Spleen (tissue), 7 donors: ENCODE measurements around the gene CEP162.

Experiments used
- POLR2A ChIP-seq, 3 donors: fragments of 450-650 bp; IDR thresholded peaks; one replicate each; pipeline ENCODE4 v1.5.1; 2017; ENCODE audit warnings: antibody characterized with exemption in 3 of 3, mild to moderate bottlenecking in 1 of 3
- POLR2AphosphoS5 ChIP-seq, 3 donors: sonication (generic); formaldehyde crosslinking; IDR thresholded peaks; one replicate each; pipeline ENCODE4 v1.5.1; 2017; ENCODE audit warnings: antibody characterized with exemption in 3 of 3
- TF ChIP-seq, protein P1 (sequence below), 11 experiments: fragments of 200-600 bp in 7 of 11; fragments of 450-650 bp in 4 of 11; sonication (generic) in 4 of 11; IDR thresholded peaks in 8 of 11; conservative IDR thresholded peaks in 3 of 11; 1 replicate in 7 of 11; 2 replicates in 4 of 11; pipeline versions ENCODE4 v1.4.0 to v1.8.0; 2016 to 2021; ENCODE audit warnings: antibody characterized with exemption in 11 of 11, inconsistent platforms in 4 of 11, mild to moderate bottlenecking in 1 of 11
- donor health status: DM: no; HTN: no; CAD: no; lungs with moderate emphysema.
- donor health status: DM: no; HTN: no; CAD: no.
- donor health status: DM: no; HTN: no; CAD: no.

DNA sequence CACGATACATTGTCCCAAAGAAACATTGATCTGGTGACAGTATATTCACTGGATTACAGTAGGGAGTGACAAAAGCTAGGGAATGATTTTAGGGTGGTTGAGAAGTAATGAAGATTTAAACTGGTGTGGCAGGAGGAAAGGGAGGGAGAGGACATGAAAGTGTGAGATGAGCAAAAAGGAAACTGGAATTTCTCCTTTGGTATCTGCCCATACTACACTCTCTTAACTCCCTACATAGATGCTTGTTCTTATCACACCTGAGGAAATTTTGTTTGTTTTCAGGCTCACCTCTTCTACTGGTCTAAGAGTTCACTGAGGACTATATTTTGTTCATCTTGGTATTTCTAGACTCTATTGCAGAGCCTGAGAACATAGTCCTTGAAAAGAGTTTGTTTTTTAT is 44.9 kb upstream of the CEP162 start:
- TF ChIP-seq, protein P1, sequence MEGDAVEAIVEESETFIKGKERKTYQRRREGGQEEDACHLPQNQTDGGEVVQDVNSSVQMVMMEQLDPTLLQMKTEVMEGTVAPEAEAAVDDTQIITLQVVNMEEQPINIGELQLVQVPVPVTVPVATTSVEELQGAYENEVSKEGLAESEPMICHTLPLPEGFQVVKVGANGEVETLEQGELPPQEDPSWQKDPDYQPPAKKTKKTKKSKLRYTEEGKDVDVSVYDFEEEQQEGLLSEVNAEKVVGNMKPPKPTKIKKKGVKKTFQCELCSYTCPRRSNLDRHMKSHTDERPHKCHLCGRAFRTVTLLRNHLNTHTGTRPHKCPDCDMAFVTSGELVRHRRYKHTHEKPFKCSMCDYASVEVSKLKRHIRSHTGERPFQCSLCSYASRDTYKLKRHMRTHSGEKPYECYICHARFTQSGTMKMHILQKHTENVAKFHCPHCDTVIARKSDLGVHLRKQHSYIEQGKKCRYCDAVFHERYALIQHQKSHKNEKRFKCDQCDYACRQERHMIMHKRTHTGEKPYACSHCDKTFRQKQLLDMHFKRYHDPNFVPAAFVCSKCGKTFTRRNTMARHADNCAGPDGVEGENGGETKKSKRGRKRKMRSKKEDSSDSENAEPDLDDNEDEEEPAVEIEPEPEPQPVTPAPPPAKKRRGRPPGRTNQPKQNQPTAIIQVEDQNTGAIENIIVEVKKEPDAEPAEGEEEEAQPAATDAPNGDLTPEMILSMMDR (IDR thresholded peaks at IDR 0.05 in 8 of 11, conservative IDR thresholded peaks at IDR 0.05 in 3 of 11) = no peak
- TF ChIP-seq POLR2A (IDR thresholded peaks at IDR 0.05) (no peak), POLR2AphosphoS5 (IDR thresholded peaks at IDR 0.05) (no peak)
